Astrocyte (in vitro differentiated cells and primary cell): ENCODE measurements around the gene FAU. TPM values are rescaled to one million over a fixed set of nuclear protein-coding genes. Genes with fewer than 3 reads are reported as not detected.

ENCODE experiments used
- DNase-seq: peaks from one replicate; pipeline ENCODE4 v3.0.0-alpha.2; 2010; ENCODE audit warnings: low read depth
- FAIRE-seq: peaks from 2 replicates; lab custom pipeline; 2011; peaks lifted over from hg19 to GRCh38; lab: Jason Lieb, UNC
- H2AFZ ChIP-seq: 2 replicates; pipeline ENCODE4 v1.6.0; 2012; ENCODE audit warnings: low read depth, low read length, inconsistent platforms
- H3K27ac ChIP-seq: 2 replicates; pipeline ENCODE4 v1.5.1; 2011; ENCODE audit warnings: low read depth, low read length, inconsistent platforms
- H3K27me3 ChIP-seq: 2 replicates; pipeline ENCODE4 v1.6.0; 2011; ENCODE audit warnings: low read length, inconsistent platforms; ENCODE audit not compliant: insufficient read depth
- H3K36me3 ChIP-seq: 2 replicates; pipeline ENCODE4 v1.5.1; 2011; ENCODE audit warnings: low read length, inconsistent platforms; ENCODE audit not compliant: insufficient read depth
- H3K4me1 ChIP-seq: 2 replicates; pipeline ENCODE4 v1.5.1; 2011; ENCODE audit warnings: low read length, inconsistent platforms; ENCODE audit not compliant: insufficient read depth
- H3K4me2 ChIP-seq: 2 replicates; pipeline ENCODE4 v1.6.0; 2012; ENCODE audit warnings: low read length, inconsistent platforms
- H3K4me3 ChIP-seq: 2 replicates; pipeline ENCODE4 v1.5.1; 2011; ENCODE audit warnings: low read depth, mild to moderate bottlenecking, low read length, inconsistent platforms; ENCODE audit not compliant: insufficient read depth
- H3K79me2 ChIP-seq: 2 replicates; pipeline ENCODE4 v1.6.0; 2012; ENCODE audit warnings: mild to moderate bottlenecking, low read length, inconsistent platforms; ENCODE audit not compliant: insufficient read depth
- H3K9ac ChIP-seq: 2 replicates; pipeline ENCODE4 v1.6.0; 2012; ENCODE audit warnings: mild to moderate bottlenecking, low read length, inconsistent platforms
- H3K9me3 ChIP-seq: 2 replicates; pipeline ENCODE4 v1.5.1; 2012; ENCODE audit warnings: low read depth, mild to moderate bottlenecking, low read length, inconsistent platforms; ENCODE audit not compliant: insufficient read depth
- H4K20me1 ChIP-seq: 2 replicates; pipeline ENCODE4 v1.6.0; 2012; ENCODE audit warnings: low read length, inconsistent platforms; ENCODE audit not compliant: insufficient read depth
- H3K27ac Mint-ChIP-seq: one replicate; pipeline ENCODE4 v1.8.0; 2021; ENCODE audit warnings: mild to moderate bottlenecking, mixed read lengths; ENCODE audit not compliant: unreplicated experiment
- H3K27me3 Mint-ChIP-seq: one replicate; pipeline ENCODE4 v1.8.0; 2021; ENCODE audit warnings: low read depth, mixed read lengths; ENCODE audit not compliant: unreplicated experiment
- H3K36me3 Mint-ChIP-seq: one replicate; pipeline ENCODE4 v1.8.0; 2021; ENCODE audit warnings: low read depth, mixed read lengths; ENCODE audit not compliant: unreplicated experiment
- H3K4me1 Mint-ChIP-seq: one replicate; pipeline ENCODE4 v1.8.0; 2021; ENCODE audit warnings: low read depth, mixed read lengths; ENCODE audit not compliant: unreplicated experiment
- H3K4me3 Mint-ChIP-seq: one replicate; pipeline ENCODE4 v1.8.0; 2021; ENCODE audit warnings: mild to moderate bottlenecking, moderate library complexity, mixed read lengths; ENCODE audit not compliant: unreplicated experiment
- H3K9me3 Mint-ChIP-seq: one replicate; pipeline ENCODE4 v1.8.0; 2021; ENCODE audit warnings: mild to moderate bottlenecking, mixed read lengths; ENCODE audit not compliant: unreplicated experiment
- CTCF ChIP-seq: IDR thresholded peaks from 2 replicates; pipeline ENCODE4 v1.5.1; 2011; ENCODE audit warnings: low read depth, mild to moderate bottlenecking, inconsistent platforms, low read length, moderate library complexity; ENCODE audit not compliant: insufficient read depth
- EZH2 ChIP-seq: IDR thresholded peaks from 2 replicates; pipeline ENCODE4 v1.6.1; 2012; ENCODE audit warnings: mild to moderate bottlenecking, low read length, inconsistent platforms; ENCODE audit not compliant: insufficient read depth
- total RNA-seq: library from RNA; stranded (reverse); gene quantifications from 2 replicates; pipeline ENCODE4 v1.2.1, GENCODE V29; 2021

FAU gene
- total RNA-seq, 1 donor from 2014 or later: 694 TPM

- H3K9me3 ChIP-seq: no peaks in the 10 kb centered on the region
- peak overlapping the region; percentile 81 for H2AFZ ChIP-seq
- peak overlapping the region; percentile 50 for H3K27ac ChIP-seq
- FAIRE-seq: no peak
- no peak for TF ChIP-seq EZH2
- TF ChIP-seq CTCF: no peak
- no peaks in the 10 kb centered on the region for H3K27me3 ChIP-seq
- peak; percentile 22 for DNase-seq
- Mint-ChIP-seq H3K36me3 (no peaks in the 10 kb centered on the region), H3K27me3 (no peaks in the 10 kb centered on the region), H3K9me3 (no peaks in the 10 kb centered on the region), H3K4me3 (no peak overlapping the region), H3K4me1 (no peaks in the 10 kb centered on the region), H3K27ac (peak overlapping the region; percentile 65)
- H3K4me3 ChIP-seq: no peak overlapping the region
- peak overlapping the region; percentile 17 for H3K4me2 ChIP-seq
- no peaks in the 10 kb centered on the region for H3K79me2 ChIP-seq
- H4K20me1 ChIP-seq: no peaks in the 10 kb centered on the region
- no peaks in the 10 kb centered on the region for H3K4me1 ChIP-seq
- H3K9ac ChIP-seq: peak overlapping the region; percentile 44
- H3K36me3 ChIP-seq: no peaks in the 10 kb centered on the region
Observed at GRCh38 chr11:65169164-65169641, 47.3 kb upstream of the FAU start.

- Histone ChIP-seq H2AFZ (no peak overlapping the region), H3K36me3 (no peaks in the 10 kb centered on the region), H3K27me3 (no peaks in the 10 kb centered on the region), H3K4me3 (no peak overlapping the region), H3K9ac (no peak overlapping the region), H3K79me2 (no peaks in the 10 kb centered on the region), H3K4me2 (no peak overlapping the region), H3K4me1 (no peaks in the 10 kb centered on the region), H3K27ac (no peak overlapping the region), H3K9me3 (no peaks in the 10 kb centered on the region), H4K20me1 (no peaks in the 10 kb centered on the region)
- no peaks in the 10 kb centered on the region for H3K27me3 Mint-ChIP-seq
- H3K4me1 Mint-ChIP-seq: no peaks in the 10 kb centered on the region
- no peaks in the 10 kb centered on the region for H3K36me3 Mint-ChIP-seq
- H3K27ac Mint-ChIP-seq: no peak overlapping the region
- TF ChIP-seq EZH2: no peak
- TF ChIP-seq CTCF: no peak
- DNase-seq (no peak), FAIRE-seq (no peak)
- H3K9me3 Mint-ChIP-seq: no peaks in the 10 kb centered on the region
- no peak overlapping the region for H3K4me3 Mint-ChIP-seq
Observed at GRCh38 chr11:65167656-65168055, 45.7 kb upstream of the FAU start.

- TF ChIP-seq CTCF (no peak), EZH2 (no peak)
- Histone ChIP-seq H3K4me1 (no peaks in the 10 kb centered on the region), H3K9me3 (no peaks in the 10 kb centered on the region), H3K27ac (no peak overlapping the region), H3K4me3 (no peak overlapping the region), H3K36me3 (no peaks in the 10 kb centered on the region), H3K9ac (no peak overlapping the region), H3K4me2 (no peak overlapping the region), H2AFZ (no peak overlapping the region), H3K27me3 (no peaks in the 10 kb centered on the region), H3K79me2 (no peaks in the 10 kb centered on the region), H4K20me1 (no peaks in the 10 kb centered on the region)
- H3K27ac Mint-ChIP-seq: no peak overlapping the region
- H3K27me3 Mint-ChIP-seq: no peaks in the 10 kb centered on the region
- H3K4me1 Mint-ChIP-seq: no peaks in the 10 kb centered on the region
- DNase-seq (no peak), FAIRE-seq (no peak)
- H3K36me3 Mint-ChIP-seq: no peaks in the 10 kb centered on the region
- H3K4me3 Mint-ChIP-seq: no peak overlapping the region
- H3K9me3 Mint-ChIP-seq: no peaks in the 10 kb centered on the region
Observed at GRCh38 chr11:65166893-65167292, 45.0 kb upstream of the FAU start.
